ENCODE data around the gene KIAA2012.

KIAA2012 gene

DNA sequence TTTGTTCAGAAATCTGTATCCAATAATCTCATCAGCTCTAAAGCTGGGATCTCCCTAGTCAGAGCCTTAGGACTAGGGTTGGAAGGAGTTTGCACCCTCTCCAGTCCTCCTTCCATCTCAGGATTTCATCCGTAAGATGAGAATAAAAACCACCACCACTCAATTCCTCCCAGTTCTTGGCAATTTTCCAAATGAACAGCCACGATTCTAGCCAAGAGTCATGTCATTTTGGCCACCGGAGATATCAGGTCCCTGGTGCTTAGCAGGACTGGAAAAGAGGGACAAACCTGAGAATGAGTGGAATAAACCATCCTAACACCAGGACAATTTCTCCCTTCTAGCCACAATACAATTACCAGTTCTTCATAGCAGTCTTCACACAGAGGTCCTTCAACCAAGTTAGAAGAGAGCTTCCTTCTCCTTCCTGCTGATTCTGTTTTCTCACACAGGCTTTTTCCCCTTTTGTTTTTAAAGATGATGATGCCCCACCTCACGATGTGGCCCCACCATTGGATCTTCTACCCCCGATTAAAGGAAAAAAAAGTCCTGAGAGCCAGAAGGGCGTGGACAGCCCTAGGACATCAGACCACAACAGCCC is 36.2 kb downstream of the KIAA2012 start:
- H4K8ac ChIP-seq (ENCODE audit: low read length): no peak overlapping the region

DNA sequence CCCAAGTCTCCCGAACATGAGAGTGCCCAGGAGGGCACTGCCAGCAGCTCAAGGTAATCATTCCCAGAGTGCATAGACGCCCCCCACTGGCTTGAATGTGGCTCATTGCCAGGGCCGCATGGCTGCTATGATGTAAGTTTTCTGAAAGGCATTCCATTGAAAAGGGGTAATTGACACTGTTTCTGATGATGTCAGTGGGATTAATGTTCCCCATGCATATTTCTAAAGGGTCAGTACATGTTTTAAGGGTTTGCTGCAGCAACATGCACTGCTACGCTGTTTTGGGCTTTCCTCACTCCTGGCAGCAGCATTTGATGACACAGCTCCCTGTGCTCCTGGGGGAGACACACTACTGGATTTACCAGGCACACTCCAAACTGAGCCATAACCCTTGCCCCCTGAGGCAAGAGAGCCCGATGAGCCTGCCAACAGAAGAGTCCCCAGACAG is 36.7 kb downstream of the KIAA2012 start:
- no peaks in the 10 kb centered on the region for H3K36me3 ChIP-seq (ENCODE audit: control insufficient read depth in 1 of 2, insufficient read depth in 2 of 2, low read depth in 1 of 2, low read length in 2 of 2)
- H2BK120ac ChIP-seq (ENCODE audit: low read depth, low read length): no peak overlapping the region
- H4K91ac ChIP-seq (ENCODE audit: low read length): no peak overlapping the region
- H3K4ac ChIP-seq (ENCODE audit: low read depth in 1 of 2, low read length in 2 of 2): no peak overlapping the region
- H3K27ac ChIP-seq (ENCODE audit: low read length, poor library complexity, severe bottlenecking): peak overlapping the region; percentile 50
- H3K14ac ChIP-seq (ENCODE audit: low read length in 2 of 2): no peak overlapping the region
- 67% methylated on average over 5 of the region's 5 CpGs for WGBS
- peaks cover 0 to 18% of the 10 kb centered on the region in 2 experiments for H3K27me3 ChIP-seq (ENCODE audit: control insufficient read depth in 1 of 2, insufficient read depth in 1 of 2, low read length in 2 of 2)
- no peak overlapping the region for H2BK5ac ChIP-seq (ENCODE audit: low read depth, low read length, poor library complexity, severe bottlenecking)
- peak overlapping the region; percentile 66 for H4K8ac ChIP-seq (ENCODE audit: low read length)
- DNase-seq: peak; percentile 24
- peaks cover 10% of the 10 kb centered on the region for H3K4me1 ChIP-seq (ENCODE audit: control insufficient read depth, insufficient read depth, low read depth, low read length)
- no peaks in the 10 kb centered on the region for H3K9me3 ChIP-seq (ENCODE audit: control insufficient read depth, low read length)
- peak overlapping the region; percentile 25 for H2AK5ac ChIP-seq (ENCODE audit: low read length, severe bottlenecking)
- no peak overlapping the region for H2AFZ ChIP-seq (ENCODE audit: low read depth, low read length)
- H3K4me2 ChIP-seq (ENCODE audit: low read length, poor library complexity, severe bottlenecking): peak overlapping the region; percentile 28
- no peak overlapping the region for H3K4me3 ChIP-seq (ENCODE audit: insufficient read depth in 1 of 2, low read depth in 1 of 2, low read length in 2 of 2)
- no peak overlapping the region for H3K9ac ChIP-seq (ENCODE audit: low read length)
- no peak overlapping the region for H2BK15ac ChIP-seq (ENCODE audit: low read depth, poor library complexity, severe bottlenecking)
- H3K23ac ChIP-seq (ENCODE audit: low read length in 2 of 2): no peak overlapping the region
- peak overlapping the region in 1 of 2 experiments; percentile 54 for H2BK12ac ChIP-seq (ENCODE audit: low read length in 2 of 2)
- H3K79me1 ChIP-seq (replicated peaks; ENCODE audit: low read length, poor library complexity, severe bottlenecking): no peaks in the 10 kb centered on the region
- peak overlapping the region in 1 of 2 experiments; percentile 11 for H3K18ac ChIP-seq (ENCODE audit: low read depth in 1 of 2, low read length in 2 of 2)

More for the DNA sequence above, 36.2 kb downstream of the KIAA2012 start:
- H3K9me3 ChIP-seq (ENCODE audit: control insufficient read depth, low read length): no peaks in the 10 kb centered on the region
- peak overlapping the region; percentile 28 for H3K4me2 ChIP-seq (ENCODE audit: low read length, poor library complexity, severe bottlenecking)
- H2AFZ ChIP-seq (ENCODE audit: low read depth, low read length): no peak overlapping the region
- H3K9ac ChIP-seq (ENCODE audit: low read length): no peak overlapping the region
- H3K4ac ChIP-seq (ENCODE audit: low read depth in 1 of 2, low read length in 2 of 2): no peak overlapping the region
- no peak overlapping the region for H3K4me3 ChIP-seq (ENCODE audit: insufficient read depth in 1 of 2, low read depth in 1 of 2, low read length in 2 of 2)
- peak overlapping the region; percentile 50 for H3K27ac ChIP-seq (ENCODE audit: low read length, poor library complexity, severe bottlenecking)
- H3K79me1 ChIP-seq (replicated peaks; ENCODE audit: low read length, poor library complexity, severe bottlenecking): no peaks in the 10 kb centered on the region
- peak overlapping the region; percentile 95 for H2AK5ac ChIP-seq (ENCODE audit: low read length, severe bottlenecking)
- H3K36me3 ChIP-seq (ENCODE audit: control insufficient read depth in 1 of 2, insufficient read depth in 2 of 2, low read depth in 1 of 2, low read length in 2 of 2): no peaks in the 10 kb centered on the region
- H2BK12ac ChIP-seq (ENCODE audit: low read length in 2 of 2): peak overlapping the region in 1 of 2 experiments; percentile 10
- H4K91ac ChIP-seq (ENCODE audit: low read length): no peak overlapping the region
- DNase-seq: no peak
- H3K18ac ChIP-seq (ENCODE audit: low read depth in 1 of 2, low read length in 2 of 2): no peak overlapping the region
- no peak overlapping the region for H3K23ac ChIP-seq (ENCODE audit: low read length in 2 of 2)
- no peak overlapping the region for H2BK120ac ChIP-seq (ENCODE audit: low read depth, low read length)
- no peak overlapping the region for H3K14ac ChIP-seq (ENCODE audit: low read length in 2 of 2)
- WGBS: 69% methylated on average over 6 of the region's 6 CpGs
- peaks cover 0 to 18% of the 10 kb centered on the region in 2 experiments for H3K27me3 ChIP-seq (ENCODE audit: control insufficient read depth in 1 of 2, insufficient read depth in 1 of 2, low read length in 2 of 2)
- H3K4me1 ChIP-seq (ENCODE audit: control insufficient read depth, insufficient read depth, low read depth, low read length): peaks cover 10% of the 10 kb centered on the region
- no peak overlapping the region for H2BK5ac ChIP-seq (ENCODE audit: low read depth, low read length, poor library complexity, severe bottlenecking)
- H2BK15ac ChIP-seq (ENCODE audit: low read depth, poor library complexity, severe bottlenecking): no peak overlapping the region

GRCh38 chr2:202110491-202110890 is 37.4 kb downstream of the KIAA2012 start:
- H3K9ac ChIP-seq (ENCODE audit: low read length): peak overlapping the region; percentile 7
- no peak overlapping the region for H3K4ac ChIP-seq (ENCODE audit: low read depth in 1 of 2, low read length in 2 of 2)
- H3K27me3 ChIP-seq (ENCODE audit: control insufficient read depth in 1 of 2, insufficient read depth in 1 of 2, low read length in 2 of 2): peaks cover 0 to 10% of the 10 kb centered on the region in 2 experiments
- H4K91ac ChIP-seq (ENCODE audit: low read length): no peak overlapping the region
- H2BK15ac ChIP-seq (ENCODE audit: low read depth, poor library complexity, severe bottlenecking): no peak overlapping the region
- H3K79me1 ChIP-seq (replicated peaks; ENCODE audit: low read length, poor library complexity, severe bottlenecking): no peaks in the 10 kb centered on the region
- no peak overlapping the region for H2BK5ac ChIP-seq (ENCODE audit: low read depth, low read length, poor library complexity, severe bottlenecking)
- no peak overlapping the region for H2AFZ ChIP-seq (ENCODE audit: low read depth, low read length)
- no peak overlapping the region for H4K8ac ChIP-seq (ENCODE audit: low read length)
- no peak overlapping the region for H3K27ac ChIP-seq (ENCODE audit: low read length, poor library complexity, severe bottlenecking)
- no peak overlapping the region for H3K23ac ChIP-seq (ENCODE audit: low read length in 2 of 2)
- H3K36me3 ChIP-seq (ENCODE audit: control insufficient read depth in 1 of 2, insufficient read depth in 2 of 2, low read depth in 1 of 2, low read length in 2 of 2): no peaks in the 10 kb centered on the region
- peak overlapping the region; percentile 25 for H2AK5ac ChIP-seq (ENCODE audit: low read length, severe bottlenecking)
- peak overlapping the region in 1 of 2 experiments; percentile 23 for H2BK12ac ChIP-seq (ENCODE audit: low read length in 2 of 2)
- no peak overlapping the region for H2BK120ac ChIP-seq (ENCODE audit: low read depth, low read length)
- WGBS: 65% methylated on average over 1 of the region's 1 CpG
- H3K18ac ChIP-seq (ENCODE audit: low read depth in 1 of 2, low read length in 2 of 2): no peak overlapping the region
- no peak overlapping the region for H3K4me2 ChIP-seq (ENCODE audit: low read length, poor library complexity, severe bottlenecking)
- no peak overlapping the region for H3K4me3 ChIP-seq (ENCODE audit: insufficient read depth in 1 of 2, low read depth in 1 of 2, low read length in 2 of 2)
- DNase-seq: no peak
- H3K9me3 ChIP-seq (ENCODE audit: control insufficient read depth, low read length): no peaks in the 10 kb centered on the region
- no peak overlapping the region for H3K14ac ChIP-seq (ENCODE audit: low read length in 2 of 2)
- H3K4me1 ChIP-seq (ENCODE audit: control insufficient read depth, insufficient read depth, low read depth, low read length): peaks cover 10% of the 10 kb centered on the region

DNA sequence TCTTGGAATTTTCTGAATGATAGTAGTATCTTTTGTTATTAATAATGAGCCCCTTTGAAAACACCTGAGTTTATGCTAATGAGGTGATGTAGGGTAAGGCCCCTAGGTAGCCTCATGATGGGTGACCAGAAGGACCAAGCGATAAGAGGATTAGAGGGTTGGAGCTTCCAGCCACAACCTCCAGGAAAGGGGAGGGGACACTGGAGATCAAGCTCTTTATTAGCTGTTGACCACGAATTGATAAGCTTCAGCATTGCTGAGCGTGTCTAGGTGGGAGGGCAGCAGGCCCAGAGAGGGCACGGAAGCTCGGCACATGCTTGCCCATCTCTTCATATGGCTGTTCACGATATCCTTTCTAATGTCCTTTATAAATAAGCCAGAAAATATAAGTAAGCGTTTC is 39.0 kb downstream of the KIAA2012 start:
- Histone ChIP-seq H4K8ac (ENCODE audit: low read length) (no peak overlapping the region), H3K27ac (ENCODE audit: low read length, poor library complexity, severe bottlenecking) (no peak overlapping the region), H4K91ac (ENCODE audit: low read length) (no peak overlapping the region), H2BK12ac (ENCODE audit: low read length in 2 of 2) (no peak overlapping the region), H2BK15ac (ENCODE audit: low read depth, poor library complexity, severe bottlenecking) (no peak overlapping the region), H2AK5ac (ENCODE audit: low read length, severe bottlenecking) (peak overlapping the region; percentile 9), H3K9me3 (ENCODE audit: control insufficient read depth, low read length) (peaks cover 4% of the 10 kb centered on the region), H3K79me1 (replicated peaks; ENCODE audit: low read length, poor library complexity, severe bottlenecking) (no peaks in the 10 kb centered on the region), H2BK120ac (ENCODE audit: low read depth, low read length) (no peak overlapping the region), H3K4me3 (ENCODE audit: insufficient read depth in 1 of 2, low read depth in 1 of 2, low read length in 2 of 2) (no peak overlapping the region), H2AFZ (ENCODE audit: low read depth, low read length) (no peak overlapping the region), H3K36me3 (ENCODE audit: control insufficient read depth in 1 of 2, insufficient read depth in 2 of 2, low read depth in 1 of 2, low read length in 2 of 2) (no peaks in the 10 kb centered on the region), H2BK5ac (ENCODE audit: low read depth, low read length, poor library complexity, severe bottlenecking) (no peak overlapping the region), H3K14ac (ENCODE audit: low read length in 2 of 2) (no peak overlapping the region), H3K4ac (ENCODE audit: low read depth in 1 of 2, low read length in 2 of 2) (no peak overlapping the region), H3K27me3 (ENCODE audit: control insufficient read depth in 1 of 2, insufficient read depth in 1 of 2, low read length in 2 of 2) (peaks cover 0 to 3% of the 10 kb centered on the region in 2 experiments), H3K23ac (ENCODE audit: low read length in 2 of 2) (no peak overlapping the region), H3K4me1 (ENCODE audit: control insufficient read depth, insufficient read depth, low read depth, low read length) (peaks cover 10% of the 10 kb centered on the region), H3K4me2 (ENCODE audit: low read length, poor library complexity, severe bottlenecking) (no peak overlapping the region), H3K18ac (ENCODE audit: low read depth in 1 of 2, low read length in 2 of 2) (no peak overlapping the region), H3K9ac (ENCODE audit: low read length) (no peak overlapping the region)
- WGBS: 75% methylated on average over 6 of the region's 7 CpGs
- DNase-seq: no peak

Measured in mesenchymal stem cell (in vitro differentiated cells and primary cell).